IMR-90 (cell line): ENCODE results near the gene ADAMTS10. TPM values are rescaled to one million over a fixed set of nuclear protein-coding genes. Genes with fewer than 3 reads are reported as not detected.

Source experiments
- ATAC-seq: fragments of 200-7000 bp; cut with Tn5 transposase; 2 replicates; pipeline ENCODE4 v1.9.1; 2020; ENCODE audit warnings: low read depth, mild to moderate bottlenecking, moderate library complexity
- BruUV-seq: library from RNA; stranded (reverse); fragments of 400-500 nt; replicated peaks from 2 replicates; lab custom pipeline; 2021; lab: Mats Ljungman, UMichigan
- CTCF ChIA-PET: fragments of 300-600 bp; formaldehyde crosslinking; extraction: SDS; loops from one replicate; lab custom pipeline; 2021; ENCODE audit warnings: antibody characterized with exemption; lab: Yijun Ruan, JAX
- POLR2A ChIA-PET: fragments of 300-600 bp; sonication (Branson Sonifier 250); formaldehyde crosslinking; loops from one replicate; lab custom pipeline; 2022; ENCODE audit warnings: antibody characterized with exemption; ENCODE audit not compliant: unreplicated experiment; lab: Charles Lee
- DNase-seq: peaks from one replicate; pipeline ENCODE4 v3.0.0; 2013
- H2AFZ ChIP-seq: replicated peaks from 2 replicates; pipeline ENCODE3; 2013; ENCODE audit warnings: low read length, mild to moderate bottlenecking; ENCODE audit not compliant: poor library complexity
- H2AK5ac ChIP-seq: 2 replicates; pipeline ENCODE4 v1.6.1; 2013; ENCODE audit warnings: low read depth, low read length, inconsistent platforms
- H2AK9ac ChIP-seq: replicated peaks from 2 replicates; pipeline ENCODE3; 2013; ENCODE audit warnings: mild to moderate bottlenecking, low read depth, low read length, moderate library complexity; ENCODE audit not compliant: poor library complexity
- H2BK120ac ChIP-seq: 2 replicates; pipeline ENCODE4 v1.6.1; 2013; ENCODE audit warnings: low read depth, low read length, inconsistent platforms
- H2BK15ac ChIP-seq: 3 replicates; pipeline ENCODE4 v1.6.1; 2013; ENCODE audit warnings: low read depth, low read length, inconsistent platforms
- H2BK20ac ChIP-seq: 2 replicates; pipeline ENCODE4 v1.6.1; 2013; ENCODE audit warnings: low read depth, mild to moderate bottlenecking, inconsistent platforms, low read length, moderate library complexity
- H2BK5ac ChIP-seq: 2 replicates; pipeline ENCODE4 v1.6.1; 2013; ENCODE audit warnings: mild to moderate bottlenecking, low read depth, low read length, inconsistent platforms; ENCODE audit not compliant: poor library complexity, severe bottlenecking
- H3K14ac ChIP-seq: replicated peaks from 2 replicates; pipeline ENCODE4 v1.6.1; 2013; ENCODE audit warnings: low read depth, low read length, inconsistent platforms
- H3K18ac ChIP-seq: 2 replicates; pipeline ENCODE4 v1.6.1; 2013; ENCODE audit warnings: low read depth, low read length, control low read depth
- H3K23ac ChIP-seq: 2 replicates; pipeline ENCODE4 v1.6.1; 2013; ENCODE audit warnings: low read depth, low read length, inconsistent platforms
- H3K27ac ChIP-seq: 2 replicates; pipeline ENCODE4 v1.5.1; 2013; ENCODE audit warnings: mild to moderate bottlenecking, control low read depth, low read length; ENCODE audit not compliant: insufficient read depth
- H3K27me3 ChIP-seq: 2 replicates; pipeline ENCODE4 v1.6.1; 2013; ENCODE audit warnings: low read length; ENCODE audit not compliant: control insufficient read depth, insufficient read depth
- H3K36me3 ChIP-seq: 2 replicates; pipeline ENCODE4 v1.6.1; 2013; ENCODE audit warnings: low read length, mixed read lengths; ENCODE audit not compliant: control insufficient read depth, insufficient read depth
- H3K4ac ChIP-seq: 2 replicates; pipeline ENCODE4 v1.6.1; 2013; ENCODE audit warnings: low read depth, low read length, inconsistent platforms
- H3K4me1 ChIP-seq: 2 replicates; pipeline ENCODE4 v1.6.1; 2013; ENCODE audit warnings: low read length, mixed read lengths; ENCODE audit not compliant: control insufficient read depth, insufficient read depth
- H3K4me2 ChIP-seq: 2 replicates; pipeline ENCODE4 v1.6.1; 2013; ENCODE audit warnings: low read depth, mild to moderate bottlenecking, control low read depth, low read length, moderate library complexity
- H3K4me3 ChIP-seq: 2 replicates; pipeline ENCODE4 v1.5.1; 2013; ENCODE audit warnings: low read depth, mild to moderate bottlenecking, control low read depth, low read length, moderate library complexity; ENCODE audit not compliant: insufficient read depth
- H3K56ac ChIP-seq: 2 replicates; pipeline ENCODE4 v1.6.1; 2013; ENCODE audit warnings: low read length, inconsistent platforms; ENCODE audit not compliant: insufficient read depth; ENCODE audit errors: extremely low read depth
- H3K79me1 ChIP-seq, 2 experiments: 2 replicates each; pipeline ENCODE4 v1.6.1; 2013; ENCODE audit warnings: low read length in 2 of 2, inconsistent platforms in 1 of 2, low read depth in 1 of 2
- H3K9ac ChIP-seq: 2 replicates; pipeline ENCODE4 v1.6.1; 2013; ENCODE audit warnings: low read depth, low read length, control low read depth
- H3K9me1 ChIP-seq: 2 replicates; pipeline ENCODE4 v1.6.1; 2013; ENCODE audit warnings: low read length, inconsistent platforms; ENCODE audit not compliant: insufficient read depth
- H3K9me3 ChIP-seq: 2 replicates; pipeline ENCODE4 v1.6.1; 2013; ENCODE audit warnings: low read length; ENCODE audit not compliant: control insufficient read depth, insufficient read depth
- H4K20me1 ChIP-seq: 2 replicates; pipeline ENCODE4 v1.6.1; 2013; ENCODE audit warnings: low read length, inconsistent platforms; ENCODE audit not compliant: insufficient read depth
- H4K5ac ChIP-seq: 2 replicates; pipeline ENCODE4 v1.6.1; 2013; ENCODE audit warnings: mild to moderate bottlenecking, low read depth, low read length, control low read depth
- H4K8ac ChIP-seq, 2 experiments: 2 replicates each; pipeline ENCODE4 v1.6.1; 2013; ENCODE audit warnings: low read depth in 2 of 2, low read length in 2 of 2, control low read depth in 1 of 2, inconsistent platforms in 1 of 2
- H4K91ac ChIP-seq: 2 replicates; pipeline ENCODE4 v1.6.1; 2013; ENCODE audit warnings: low read depth, low read length, inconsistent platforms; ENCODE audit not compliant: insufficient read depth
- BHLHE40 ChIP-seq: fragments of 150-350 bp; IDR thresholded peaks from 2 replicates; pipeline ENCODE4 v1.6.1; 2016; ENCODE audit warnings: mild to moderate bottlenecking, low read depth, low read length
- CEBPB ChIP-seq: IDR thresholded peaks from 2 replicates; pipeline ENCODE4 v1.6.1; 2012; ENCODE audit warnings: low read depth, low read length, improper control_type of control experiment
- CHD1 ChIP-seq: IDR thresholded peaks from 2 replicates; pipeline ENCODE4 v1.6.1; 2012; ENCODE audit warnings: low read depth, low read length, improper control_type of control experiment
- ELK1 ChIP-seq: fragments of 150-350 bp; IDR thresholded peaks from 2 replicates; pipeline ENCODE4 v1.6.1; 2016; ENCODE audit warnings: low read depth, mild to moderate bottlenecking, low read length, moderate library complexity, borderline replicate concordance
- FOS ChIP-seq: fragments of 150-350 bp; IDR thresholded peaks from 2 replicates; pipeline ENCODE4 v1.6.1; 2016; ENCODE audit warnings: low read depth, low read length
- MAZ ChIP-seq: IDR thresholded peaks from 2 replicates; pipeline ENCODE4 v1.6.1; 2012; ENCODE audit warnings: low read depth, mild to moderate bottlenecking, low read length, improper control_type of control experiment, moderate library complexity, borderline replicate concordance
- MXI1 ChIP-seq: IDR thresholded peaks from 2 replicates; pipeline ENCODE4 v1.6.1; 2012; ENCODE audit warnings: low read depth, mild to moderate bottlenecking, low read length, moderate library complexity, borderline replicate concordance
- NFE2L2 ChIP-seq: fragments of 150-350 bp; IDR thresholded peaks from 2 replicates; pipeline ENCODE4 v1.6.1; 2016; ENCODE audit warnings: low read depth, mild to moderate bottlenecking, low read length
- POLR2A ChIP-seq: IDR thresholded peaks from 2 replicates; pipeline ENCODE4 v1.6.1; 2012; ENCODE audit warnings: mild to moderate bottlenecking, low read depth, low read length
- RAD21 ChIP-seq: IDR thresholded peaks from 2 replicates; pipeline ENCODE4 v1.6.1; 2012; ENCODE audit warnings: low read length, improper control_type of control experiment
- RCOR1 ChIP-seq: IDR thresholded peaks from 2 replicates; pipeline ENCODE4 v1.6.1; 2012; ENCODE audit warnings: mild to moderate bottlenecking, low read length, improper control_type of control experiment; ENCODE audit not compliant: insufficient replicate concordance
- RFX5 ChIP-seq: IDR thresholded peaks from 2 replicates; pipeline ENCODE4 v1.8.0; 2012; ENCODE audit warnings: low read depth, mild to moderate bottlenecking, low read length, moderate library complexity
- SMC3 ChIP-seq: fragments of 150-350 bp; IDR thresholded peaks from 2 replicates; pipeline ENCODE4 v1.6.1; 2016; ENCODE audit warnings: low read depth, mild to moderate bottlenecking, antibody characterized with exemption, low read length, moderate library complexity
- WGBS, 2 experiments: methylation state at CpG; one replicate each; pipeline versions ENCODE4 v1.1.5 to v1.1.7; 2013; ENCODE audit warnings: missing lambda C conversion rate in 2 of 2; ENCODE audit not compliant: insufficient read length in 1 of 2; ENCODE audit errors: extremely low coverage in 2 of 2; 5-methylcytosine and 5-hydroxymethylcytosine counted together
- dilution Hi-C: fragments of 300-500 bp; cut with HindIII; formaldehyde crosslinking; loops from one replicate; pipeline ENCODE4 v1.14.3; 2018; ENCODE audit warnings: low sequenced_read_pairs; ENCODE audit not compliant: unreplicated experiment
- in situ Hi-C: fragments of 300-500 bp; cut with MboI; formaldehyde crosslinking; loops from 3 replicates; pipeline ENCODE4 v1.14.3; 2019; ENCODE audit warnings: low sequenced_read_pairs, inconsistent platforms, mixed read lengths
- intact Hi-C: fragments of 100-400 bp; cut with micrococcal nuclease; formaldehyde crosslinking; loops from 2 replicates; pipeline ENCODE4 v1.10.0; 2022
- polyA plus RNA-seq, 3 experiments: library from polyadenylated mRNA; depleted of rRNA; stranded (reverse); fragments of >200 nt; gene quantifications; 2 replicates each; pipeline ENCODE4 v1.2.3, GENCODE V29; 2012; ENCODE audit warnings: low replicate concordance in 1 of 3
- total RNA-seq: library from RNA; depleted of rRNA; stranded (reverse); fragments of >200 nt; gene quantifications from 2 replicates; pipeline ENCODE4 v1.2.3, GENCODE V29; 2012
- TF ChIP-seq, protein P1 (sequence below): conservative IDR thresholded peaks from 2 replicates; pipeline ENCODE4 v1.5.1; 2012; ENCODE audit warnings: mild to moderate bottlenecking, low read depth, low read length, improper control_type of control experiment

ADAMTS10 gene
- total and polyA plus RNA-seq, 2 of the 4 experiments (the other 2 are of a cell fraction): 3.4 to 11.5 TPM

DNA sequence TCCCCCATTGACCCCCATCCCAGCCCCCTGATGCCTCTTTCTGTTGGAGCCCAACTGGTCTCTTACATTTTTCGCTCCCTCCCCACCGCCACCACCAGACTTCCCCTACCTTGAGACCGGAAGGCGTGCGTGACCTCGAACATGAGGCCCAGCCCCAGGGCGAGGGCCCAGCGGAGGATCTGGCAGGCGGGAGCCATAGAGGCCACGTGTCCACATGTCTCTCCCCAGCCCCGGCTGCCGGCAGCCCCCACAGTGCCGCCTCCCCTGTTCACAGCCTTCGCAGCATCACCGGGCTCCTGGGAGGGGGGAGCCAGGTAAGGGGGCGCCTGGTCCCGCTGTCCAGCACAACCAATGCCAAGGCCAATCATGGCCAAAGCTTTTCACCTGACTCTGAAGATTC lies 5.0 kb downstream of the ADAMTS10 start:
- Histone ChIP-seq H3K9me3 (peaks cover 8% of the 10 kb centered on the region), H2AK9ac (no peak overlapping the region), H4K91ac (no peak overlapping the region), H3K27me3 (no peaks in the 10 kb centered on the region), H2AK5ac (no peak overlapping the region), H3K18ac (no peak overlapping the region), H3K79me1 (peaks cover 5 to 32% of the 10 kb centered on the region in 2 experiments), H3K23ac (no peak overlapping the region), H2BK120ac (no peak overlapping the region), H2BK5ac (no peak overlapping the region), H3K4ac (no peak overlapping the region), H4K5ac (no peak overlapping the region), H4K8ac (no peak overlapping the region), H3K36me3 (peaks cover 25% of the 10 kb centered on the region), H3K4me2 (no peak overlapping the region), H3K9me1 (peaks cover 6% of the 10 kb centered on the region), H3K14ac (no peak overlapping the region), H3K56ac (no peak overlapping the region), H3K4me3 (no peak overlapping the region), H2AFZ (no peak overlapping the region), H3K27ac (no peak overlapping the region), H3K4me1 (peaks cover 4% of the 10 kb centered on the region), H2BK15ac (no peak overlapping the region), H3K9ac (no peak overlapping the region), H2BK20ac (no peak overlapping the region), H4K20me1 (no peaks in the 10 kb centered on the region)
- POLR2A ChIA-PET: no interaction called here
- dilution Hi-C loops (no loop called here), in situ Hi-C loops (no loop called here), intact Hi-C loops (no loop called here)
- CTCF ChIA-PET: no interaction called here
- WGBS, 2 experiments: 90% methylated on average over 2 of the region's 17 CpGs; no CpG with 5 or more reads in 1 of the 2 experiments
- BruUV-seq: no TSS peak
- no peak for ATAC-seq
- DNase-seq: no peak
- no peak for TF ChIP-seq BHLHE40
- no peak for TF ChIP-seq MXI1
- no peak for TF ChIP-seq RAD21
- no peak for TF ChIP-seq CHD1
- TF ChIP-seq, protein P1, sequence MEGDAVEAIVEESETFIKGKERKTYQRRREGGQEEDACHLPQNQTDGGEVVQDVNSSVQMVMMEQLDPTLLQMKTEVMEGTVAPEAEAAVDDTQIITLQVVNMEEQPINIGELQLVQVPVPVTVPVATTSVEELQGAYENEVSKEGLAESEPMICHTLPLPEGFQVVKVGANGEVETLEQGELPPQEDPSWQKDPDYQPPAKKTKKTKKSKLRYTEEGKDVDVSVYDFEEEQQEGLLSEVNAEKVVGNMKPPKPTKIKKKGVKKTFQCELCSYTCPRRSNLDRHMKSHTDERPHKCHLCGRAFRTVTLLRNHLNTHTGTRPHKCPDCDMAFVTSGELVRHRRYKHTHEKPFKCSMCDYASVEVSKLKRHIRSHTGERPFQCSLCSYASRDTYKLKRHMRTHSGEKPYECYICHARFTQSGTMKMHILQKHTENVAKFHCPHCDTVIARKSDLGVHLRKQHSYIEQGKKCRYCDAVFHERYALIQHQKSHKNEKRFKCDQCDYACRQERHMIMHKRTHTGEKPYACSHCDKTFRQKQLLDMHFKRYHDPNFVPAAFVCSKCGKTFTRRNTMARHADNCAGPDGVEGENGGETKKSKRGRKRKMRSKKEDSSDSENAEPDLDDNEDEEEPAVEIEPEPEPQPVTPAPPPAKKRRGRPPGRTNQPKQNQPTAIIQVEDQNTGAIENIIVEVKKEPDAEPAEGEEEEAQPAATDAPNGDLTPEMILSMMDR: no peak
- TF ChIP-seq POLR2A: no peak
- no peak for TF ChIP-seq RCOR1
- no peak for TF ChIP-seq CEBPB
- no peak for TF ChIP-seq NFE2L2
- TF ChIP-seq RFX5: no peak
- TF ChIP-seq ELK1: no peak
- no peak for TF ChIP-seq MAZ
- TF ChIP-seq SMC3: no peak
- no peak for TF ChIP-seq FOS
